ENCODE data around the gene SCN3B.

DNA sequence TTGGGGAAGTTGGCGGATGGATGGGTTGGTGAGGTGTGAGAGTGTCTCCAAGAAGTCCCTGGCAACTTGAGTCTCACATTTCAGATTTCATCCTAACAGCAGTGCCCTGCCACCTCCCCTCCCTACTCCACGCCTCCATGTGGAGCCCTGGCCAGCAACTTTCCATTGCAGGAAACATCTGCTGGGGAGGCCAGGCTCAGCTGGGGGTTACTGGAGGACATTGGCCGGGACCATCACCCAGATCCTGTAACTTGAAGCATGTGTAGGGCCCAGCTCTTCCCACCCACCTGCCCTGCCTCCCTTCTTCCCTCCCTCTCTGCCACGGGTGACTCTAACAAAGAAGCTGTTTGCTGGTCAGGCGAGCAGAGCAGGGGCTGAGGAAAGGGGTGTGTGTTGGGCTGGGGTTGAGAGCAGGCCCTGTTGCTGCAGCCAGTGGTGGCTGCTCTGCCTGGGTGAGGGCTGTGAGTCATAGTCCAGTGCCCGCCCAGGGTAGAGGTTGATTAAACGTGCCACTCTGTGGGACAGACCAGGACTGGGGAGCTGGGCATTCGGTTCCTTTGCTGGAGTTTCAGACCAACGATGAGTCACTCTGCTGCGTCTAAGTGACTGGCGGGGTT, 64.0 kb downstream of the SCN3B start:
- TF ChIP-seq KLF6 (CRISPR knock-in tag; IDR thresholded peaks at IDR 0.05) (no peak), MTF1 (CRISPR knock-in tag; IDR thresholded peaks at IDR 0.05) (no peak), FOXA1 (IDR thresholded peaks at IDR 0.05) (no peak), FOXA1 (CRISPR knock-in tag; IDR thresholded peaks at IDR 0.05) (no peak), ZNF274 (CRISPR knock-in tag; IDR thresholded peaks at IDR 0.05) (no peak)
- TF ChIP-seq, protein P1, sequence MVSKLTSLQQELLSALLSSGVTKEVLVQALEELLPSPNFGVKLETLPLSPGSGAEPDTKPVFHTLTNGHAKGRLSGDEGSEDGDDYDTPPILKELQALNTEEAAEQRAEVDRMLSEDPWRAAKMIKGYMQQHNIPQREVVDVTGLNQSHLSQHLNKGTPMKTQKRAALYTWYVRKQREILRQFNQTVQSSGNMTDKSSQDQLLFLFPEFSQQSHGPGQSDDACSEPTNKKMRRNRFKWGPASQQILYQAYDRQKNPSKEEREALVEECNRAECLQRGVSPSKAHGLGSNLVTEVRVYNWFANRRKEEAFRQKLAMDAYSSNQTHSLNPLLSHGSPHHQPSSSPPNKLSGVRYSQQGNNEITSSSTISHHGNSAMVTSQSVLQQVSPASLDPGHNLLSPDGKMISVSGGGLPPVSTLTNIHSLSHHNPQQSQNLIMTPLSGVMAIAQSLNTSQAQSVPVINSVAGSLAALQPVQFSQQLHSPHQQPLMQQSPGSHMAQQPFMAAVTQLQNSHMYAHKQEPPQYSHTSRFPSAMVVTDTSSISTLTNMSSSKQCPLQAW (CRISPR knock-in tag; IDR thresholded peaks at IDR 0.05) = no peak
